Mesenchymal stem cell (in vitro differentiated cells and primary cell): ENCODE measurements around the gene BOC.

Source experiments
- DNase-seq: peaks from one replicate; pipeline ENCODE4 v3.0.0-alpha.2; 2013
- H2AFZ ChIP-seq: one replicate; pipeline ENCODE4 v1.6.1; 2013; ENCODE audit warnings: low read depth, mild to moderate bottlenecking, control low read depth, inconsistent platforms, low read length, moderate library complexity
- H2AK5ac ChIP-seq: 2 replicates; pipeline ENCODE4 v1.6.1; 2013; ENCODE audit warnings: low read length, moderate library complexity, mild to moderate bottlenecking, inconsistent platforms; ENCODE audit not compliant: severe bottlenecking
- H2BK120ac ChIP-seq: one replicate; pipeline ENCODE4 v1.6.1; 2013; ENCODE audit warnings: low read depth, mild to moderate bottlenecking, inconsistent platforms, low read length, moderate library complexity
- H2BK12ac ChIP-seq, 2 experiments: one replicate each; pipeline ENCODE4 v1.6.1; 2013; ENCODE audit warnings: inconsistent platforms in 2 of 2, low read length in 2 of 2, mild to moderate bottlenecking in 2 of 2, moderate library complexity in 2 of 2, control low read depth in 1 of 2
- H2BK15ac ChIP-seq: one replicate; pipeline ENCODE4 v1.6.1; 2013; ENCODE audit warnings: mild to moderate bottlenecking, low read depth, inconsistent platforms; ENCODE audit not compliant: poor library complexity, severe bottlenecking
- H2BK5ac ChIP-seq: 2 replicates; pipeline ENCODE4 v1.6.1; 2013; ENCODE audit warnings: low read depth, mild to moderate bottlenecking, low read length, control low read depth, inconsistent platforms; ENCODE audit not compliant: poor library complexity, severe bottlenecking
- H3K14ac ChIP-seq, 2 experiments: one replicate each; pipeline ENCODE4 v1.6.1; 2013; ENCODE audit warnings: inconsistent platforms in 2 of 2, low read length in 2 of 2, control low read depth in 1 of 2, mild to moderate bottlenecking in 1 of 2, moderate library complexity in 1 of 2
- H3K18ac ChIP-seq, 2 experiments: one replicate each; pipeline ENCODE4 v1.6.1; 2013; ENCODE audit warnings: inconsistent platforms in 2 of 2, low read length in 2 of 2, control low read depth in 1 of 2, low read depth in 1 of 2, mild to moderate bottlenecking in 1 of 2
- H3K23ac ChIP-seq, 2 experiments: one replicate each; pipeline ENCODE4 v1.6.1; 2013; ENCODE audit warnings: inconsistent platforms in 2 of 2, low read length in 2 of 2, mild to moderate bottlenecking in 2 of 2, moderate library complexity in 2 of 2, control low read depth in 1 of 2
- H3K27ac ChIP-seq: 2 replicates; pipeline ENCODE4 v1.5.1; 2013; ENCODE audit warnings: mild to moderate bottlenecking, moderate library complexity, low read length, control low read depth, inconsistent platforms; ENCODE audit not compliant: poor library complexity, severe bottlenecking
- H3K27me3 ChIP-seq, 2 experiments: 2 replicates each; pipeline versions ENCODE4 v1.6.1 to v1.7.0; 2013; ENCODE audit warnings: low read length in 2 of 2, mild to moderate bottlenecking in 2 of 2, moderate library complexity in 2 of 2, control low read depth in 1 of 2, inconsistent platforms in 1 of 2; ENCODE audit not compliant: control insufficient read depth in 1 of 2, insufficient read depth in 1 of 2
- H3K36me3 ChIP-seq, 2 experiments: 2 replicates each; pipeline versions ENCODE4 v1.6.1 to v1.7.0; 2013; ENCODE audit warnings: low read length in 2 of 2, control low read depth in 1 of 2, inconsistent platforms in 1 of 2, low read depth in 1 of 2, mild to moderate bottlenecking in 1 of 2; ENCODE audit not compliant: insufficient read depth in 2 of 2, control insufficient read depth in 1 of 2
- H3K4ac ChIP-seq, 2 experiments: one replicate each; pipeline ENCODE4 v1.6.1; 2013; ENCODE audit warnings: inconsistent platforms in 2 of 2, low read length in 2 of 2, mild to moderate bottlenecking in 2 of 2, moderate library complexity in 2 of 2, control low read depth in 1 of 2, low read depth in 1 of 2
- H3K4me1 ChIP-seq: 2 replicates; pipeline ENCODE4 v1.6.1; 2013; ENCODE audit warnings: low read depth, low read length, control low read depth; ENCODE audit not compliant: control insufficient read depth, insufficient read depth
- H3K4me2 ChIP-seq: 2 replicates; pipeline ENCODE4 v1.6.1; 2013; ENCODE audit warnings: low read length, mild to moderate bottlenecking, inconsistent platforms; ENCODE audit not compliant: poor library complexity, severe bottlenecking
- H3K4me3 ChIP-seq, 2 experiments: 2 replicates each; pipeline versions ENCODE4 v1.5.1 to v1.7.0; 2013; ENCODE audit warnings: low read length in 2 of 2, mild to moderate bottlenecking in 2 of 2, control low read depth in 1 of 2, low read depth in 1 of 2; ENCODE audit not compliant: insufficient read depth in 1 of 2
- H3K79me1 ChIP-seq: replicated peaks from 2 replicates; pipeline ENCODE4 v1.6.1; 2013; ENCODE audit warnings: mild to moderate bottlenecking, control low read depth, low read length, inconsistent platforms; ENCODE audit not compliant: poor library complexity, severe bottlenecking
- H3K9ac ChIP-seq: 2 replicates; pipeline ENCODE4 v1.7.0; 2013; ENCODE audit warnings: mild to moderate bottlenecking, low read length, moderate library complexity
- H3K9me3 ChIP-seq: 2 replicates; pipeline ENCODE4 v1.7.0; 2013; ENCODE audit warnings: mild to moderate bottlenecking, low read length; ENCODE audit not compliant: control insufficient read depth
- H4K8ac ChIP-seq: one replicate; pipeline ENCODE4 v1.6.1; 2013; ENCODE audit warnings: inconsistent platforms, mild to moderate bottlenecking, low read length, moderate library complexity
- H4K91ac ChIP-seq: one replicate; pipeline ENCODE4 v1.6.1; 2013; ENCODE audit warnings: mild to moderate bottlenecking, low read length, inconsistent platforms
- WGBS: methylation state at CpG from one replicate; pipeline ENCODE4 v1.1.7; 2013; ENCODE audit warnings: mixed read lengths; 5-methylcytosine and 5-hydroxymethylcytosine counted together

Gene BOC

GRCh38 chr3:113221721-113222257 is 10.4 kb downstream of the BOC start:
- Histone ChIP-seq H2BK15ac (no peak overlapping the region), H4K91ac (peak overlapping the region; percentile 4), H3K79me1 (peaks cover 30% of the 10 kb centered on the region), H3K23ac (no peak overlapping the region), H2BK5ac (no peak overlapping the region), H2AFZ (no peak overlapping the region), H2BK120ac (no peak overlapping the region), H3K9ac (no peak overlapping the region), H3K4me2 (no peak overlapping the region), H4K8ac (peak overlapping the region; percentile 27), H3K4me3 (no peak overlapping the region), H2BK12ac (no peak overlapping the region), H3K18ac (peak overlapping the region in 1 of 2 experiments; percentile 7), H3K4me1 (no peaks in the 10 kb centered on the region), H3K14ac (peak overlapping the region in 1 of 2 experiments; percentile 37), H2AK5ac (no peak overlapping the region), H3K36me3 (peaks cover 36 to 79% of the 10 kb centered on the region in 2 experiments), H3K9me3 (no peaks in the 10 kb centered on the region), H3K4ac (no peak overlapping the region), H3K27ac (no peak overlapping the region), H3K27me3 (no peaks in the 10 kb centered on the region)
- no peak for DNase-seq
- WGBS, result 60% methylated on average over 2 of the region's 2 CpGs

- Histone ChIP-seq H3K4ac (no peak overlapping the region), H2BK15ac (no peak overlapping the region), H4K8ac (no peak overlapping the region), H2BK120ac (no peak overlapping the region), H3K79me1 (peaks cover 28% of the 10 kb centered on the region), H3K9ac (no peak overlapping the region), H2AFZ (no peak overlapping the region), H3K27ac (no peak overlapping the region), H3K4me3 (no peak overlapping the region), H3K4me1 (peaks cover 1% of the 10 kb centered on the region), H3K18ac (no peak overlapping the region), H3K23ac (no peak overlapping the region), H3K9me3 (no peaks in the 10 kb centered on the region), H3K36me3 (peaks cover 33 to 74% of the 10 kb centered on the region in 2 experiments), H3K14ac (no peak overlapping the region), H4K91ac (no peak overlapping the region), H3K4me2 (no peak overlapping the region), H2BK5ac (no peak overlapping the region), H2AK5ac (no peak overlapping the region), H3K27me3 (no peaks in the 10 kb centered on the region), H2BK12ac (no peak overlapping the region)
- 67% methylated on average over 10 of the region's 10 CpGs for WGBS
- no peak for DNase-seq
Observed at GRCh38 chr3:113222451-113223086, 11.2 kb downstream of the BOC start.

GRCh38 chr3:113223475-113224281 is 12.3 kb downstream of the BOC start:
- Histone ChIP-seq H2BK5ac (no peak overlapping the region), H3K27me3 (no peaks in the 10 kb centered on the region), H3K9ac (no peak overlapping the region), H3K4ac (no peak overlapping the region), H2BK12ac (no peak overlapping the region), H3K4me1 (peaks cover 1% of the 10 kb centered on the region), H3K18ac (no peak overlapping the region), H4K8ac (no peak overlapping the region), H3K79me1 (peaks cover 30% of the 10 kb centered on the region), H3K4me3 (no peak overlapping the region), H3K36me3 (peaks cover 35 to 69% of the 10 kb centered on the region in 2 experiments), H4K91ac (no peak overlapping the region), H3K4me2 (no peak overlapping the region), H2AFZ (no peak overlapping the region), H3K27ac (no peak overlapping the region), H2BK15ac (no peak overlapping the region), H3K23ac (no peak overlapping the region), H3K14ac (no peak overlapping the region), H2BK120ac (no peak overlapping the region), H3K9me3 (no peaks in the 10 kb centered on the region), H2AK5ac (no peak overlapping the region)
- no peak for DNase-seq
- 91% methylated on average over 18 of the region's 18 CpGs for WGBS

GRCh38 chr3:113225286-113225685 is 13.9 kb downstream of the BOC start:
- no peak for DNase-seq
- Histone ChIP-seq H4K91ac (no peak overlapping the region), H3K18ac (no peak overlapping the region), H2BK120ac (no peak overlapping the region), H3K4me1 (peaks cover 1% of the 10 kb centered on the region), H4K8ac (no peak overlapping the region), H3K27me3 (no peaks in the 10 kb centered on the region), H2AK5ac (peak overlapping the region; percentile 21), H3K9me3 (no peaks in the 10 kb centered on the region), H2AFZ (no peak overlapping the region), H2BK12ac (no peak overlapping the region), H3K4me2 (no peak overlapping the region), H3K79me1 (peaks cover 29% of the 10 kb centered on the region), H3K4ac (no peak overlapping the region), H2BK5ac (no peak overlapping the region), H3K14ac (no peak overlapping the region), H3K9ac (no peak overlapping the region), H3K27ac (no peak overlapping the region), H3K36me3 (peaks cover 35 to 64% of the 10 kb centered on the region in 2 experiments), H3K23ac (no peak overlapping the region), H2BK15ac (no peak overlapping the region), H3K4me3 (no peak overlapping the region)
- WGBS, result 98% methylated on average over 2 of the region's 2 CpGs
